BE2C (cell line): ENCODE measurements around the gene GRID1.

Experiments
- DNase-seq: peaks from one replicate; pipeline ENCODE4 v3.0.0-alpha.2; 2020
- H3K27me3 ChIP-seq: fragments of 250-450 bp; sonication (Bioruptor Pico); 2 replicates; pipeline ENCODE4 v1.5.1; 2020; ENCODE audit warnings: mild to moderate bottlenecking
- H3K36me3 ChIP-seq: fragments of 250-450 bp; sonication (Bioruptor Pico); 2 replicates; pipeline ENCODE4 v1.5.1; 2020; ENCODE audit warnings: mild to moderate bottlenecking
- H3K4me1 ChIP-seq: fragments of 250-450 bp; sonication (Bioruptor Pico); 2 replicates; pipeline ENCODE4 v1.5.1; 2020
- H3K4me3 ChIP-seq: 2 replicates; pipeline ENCODE4 v1.5.1; 2011; ENCODE audit warnings: low read depth, low read length
- H3K9me3 ChIP-seq: fragments of 250-450 bp; sonication (Bioruptor Pico); 2 replicates; pipeline ENCODE4 v1.5.1; 2020
- TF ChIP-seq, protein P1 (sequence below): IDR thresholded peaks from 2 replicates; pipeline ENCODE4 v1.5.1; 2012; ENCODE audit warnings: mild to moderate bottlenecking, low read depth, low read length

The GRID1 gene

DNA sequence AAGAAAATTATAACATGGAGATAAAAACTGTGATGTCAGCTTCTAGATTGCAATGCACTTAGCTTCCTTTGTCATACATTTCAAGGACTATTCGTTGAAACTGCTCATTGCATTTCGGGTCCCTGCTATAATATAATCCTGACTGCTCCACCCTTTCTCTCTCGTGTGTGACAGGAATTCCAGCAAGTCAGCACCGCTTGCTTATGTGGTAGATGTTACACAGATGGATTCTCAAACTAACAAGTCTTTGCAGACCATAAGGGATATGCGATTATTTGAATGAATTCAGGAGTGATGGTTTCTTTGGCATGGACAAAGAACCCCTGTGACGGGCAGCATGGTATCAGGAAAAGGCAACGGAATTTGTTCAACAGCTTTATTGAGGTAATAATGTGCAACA is 184.0 kb downstream of the GRID1 start:
- Histone ChIP-seq H3K4me3 (no peak overlapping the region), H3K4me1 (peaks cover 34% of the 10 kb centered on the region), H3K36me3 (no peaks in the 10 kb centered on the region), H3K9me3 (no peaks in the 10 kb centered on the region), H3K27me3 (no peaks in the 10 kb centered on the region)
- no peak for DNase-seq
- TF ChIP-seq, protein P1, sequence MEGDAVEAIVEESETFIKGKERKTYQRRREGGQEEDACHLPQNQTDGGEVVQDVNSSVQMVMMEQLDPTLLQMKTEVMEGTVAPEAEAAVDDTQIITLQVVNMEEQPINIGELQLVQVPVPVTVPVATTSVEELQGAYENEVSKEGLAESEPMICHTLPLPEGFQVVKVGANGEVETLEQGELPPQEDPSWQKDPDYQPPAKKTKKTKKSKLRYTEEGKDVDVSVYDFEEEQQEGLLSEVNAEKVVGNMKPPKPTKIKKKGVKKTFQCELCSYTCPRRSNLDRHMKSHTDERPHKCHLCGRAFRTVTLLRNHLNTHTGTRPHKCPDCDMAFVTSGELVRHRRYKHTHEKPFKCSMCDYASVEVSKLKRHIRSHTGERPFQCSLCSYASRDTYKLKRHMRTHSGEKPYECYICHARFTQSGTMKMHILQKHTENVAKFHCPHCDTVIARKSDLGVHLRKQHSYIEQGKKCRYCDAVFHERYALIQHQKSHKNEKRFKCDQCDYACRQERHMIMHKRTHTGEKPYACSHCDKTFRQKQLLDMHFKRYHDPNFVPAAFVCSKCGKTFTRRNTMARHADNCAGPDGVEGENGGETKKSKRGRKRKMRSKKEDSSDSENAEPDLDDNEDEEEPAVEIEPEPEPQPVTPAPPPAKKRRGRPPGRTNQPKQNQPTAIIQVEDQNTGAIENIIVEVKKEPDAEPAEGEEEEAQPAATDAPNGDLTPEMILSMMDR: no peak

DNA sequence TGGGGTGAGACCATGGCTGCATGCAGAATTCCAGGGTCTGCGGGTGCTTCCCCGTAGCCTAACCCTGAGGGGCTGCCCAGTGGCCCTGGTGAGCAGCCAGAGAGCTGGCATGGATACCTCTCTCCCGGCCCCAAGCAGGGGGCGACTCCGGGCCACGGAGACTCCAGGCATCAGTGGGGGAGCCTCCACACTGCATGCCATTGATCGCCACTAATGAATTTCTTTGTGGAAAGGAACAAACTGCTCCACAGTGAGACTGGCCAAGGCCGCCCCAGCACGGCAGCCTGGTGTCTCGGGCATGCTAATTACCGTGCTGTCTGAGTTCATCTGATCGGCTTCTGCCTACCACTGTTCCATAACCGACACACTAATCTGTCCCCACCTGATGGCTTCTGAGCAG is 184.4 kb downstream of the GRID1 start:
- Histone ChIP-seq H3K4me1 (peaks cover 35% of the 10 kb centered on the region), H3K9me3 (no peaks in the 10 kb centered on the region), H3K36me3 (no peaks in the 10 kb centered on the region), H3K4me3 (no peak overlapping the region), H3K27me3 (no peaks in the 10 kb centered on the region)
- peak; percentile 49 for DNase-seq
- TF ChIP-seq, protein P1: peak; percentile 43

DNA sequence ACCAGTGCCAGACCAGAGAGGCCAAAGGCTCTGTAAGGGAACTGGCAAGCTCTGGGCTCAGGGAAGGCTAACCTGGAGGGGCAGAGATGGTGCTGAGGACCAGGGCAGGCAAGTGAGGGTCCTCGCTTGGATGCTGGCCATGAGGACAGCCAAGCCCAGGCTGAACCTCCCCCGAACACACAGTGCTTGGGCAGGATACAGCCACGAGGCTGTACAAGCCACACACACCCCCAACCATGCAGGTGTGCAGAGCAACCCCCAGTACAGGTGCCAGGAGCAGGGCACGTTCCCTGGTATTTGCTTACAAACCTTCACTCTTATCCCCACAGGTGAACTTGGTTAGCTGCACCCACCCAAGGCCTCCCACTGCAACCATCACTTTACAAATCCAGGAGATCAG is 185.7 kb downstream of the GRID1 start:
- Histone ChIP-seq H3K9me3 (no peaks in the 10 kb centered on the region), H3K4me1 (peaks cover 38% of the 10 kb centered on the region), H3K36me3 (no peaks in the 10 kb centered on the region), H3K4me3 (no peak overlapping the region), H3K27me3 (no peaks in the 10 kb centered on the region)
- no peak for DNase-seq
- TF ChIP-seq, protein P1: no peak

DNA sequence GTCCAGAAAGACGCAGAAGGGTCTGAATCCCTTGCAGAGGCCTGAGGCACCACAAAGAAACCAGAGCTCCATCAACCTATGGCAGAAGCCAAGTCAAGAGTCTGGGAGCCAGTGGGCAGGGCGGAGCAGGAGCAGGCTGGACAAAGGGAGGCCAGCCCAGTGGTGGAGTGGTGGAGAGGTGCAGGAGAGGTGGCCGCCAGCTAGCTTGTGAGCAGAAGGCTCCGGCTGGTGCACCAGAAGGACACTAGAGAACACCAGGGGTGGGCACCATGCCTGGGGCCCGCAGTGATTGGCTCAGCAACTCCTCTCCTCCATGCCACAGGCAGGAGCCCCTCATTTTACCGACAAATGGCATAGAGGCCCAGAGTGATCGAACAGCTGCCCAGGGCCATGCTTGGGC is 186.6 kb downstream of the GRID1 start:
- no peaks in the 10 kb centered on the region for H3K36me3 ChIP-seq
- peaks cover 38% of the 10 kb centered on the region for H3K4me1 ChIP-seq
- no peaks in the 10 kb centered on the region for H3K9me3 ChIP-seq
- TF ChIP-seq, protein P1: no peak
- H3K27me3 ChIP-seq: no peaks in the 10 kb centered on the region
- no peak for DNase-seq
- no peak overlapping the region for H3K4me3 ChIP-seq

DNA sequence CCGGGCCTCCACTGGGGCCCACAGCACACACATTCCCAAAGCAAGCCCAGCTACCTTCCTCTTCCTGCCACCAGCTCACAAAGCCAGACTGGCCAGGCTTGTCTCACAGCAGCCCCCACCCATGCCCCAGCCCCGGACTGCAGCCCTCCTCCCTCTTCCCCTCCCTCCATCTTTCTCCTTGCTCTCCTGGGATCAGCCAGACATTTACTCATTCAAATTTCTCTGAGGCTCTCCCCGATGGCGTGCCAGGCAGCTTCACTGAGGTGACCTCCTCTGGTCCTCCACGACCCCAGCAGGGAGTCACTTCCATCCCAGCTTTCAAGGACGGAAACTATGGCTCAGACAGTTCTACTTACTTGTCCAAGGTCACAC is 187.5 kb downstream of the GRID1 start:
- TF ChIP-seq, protein P1: no peak
- no peak for DNase-seq
- Histone ChIP-seq H3K36me3 (no peaks in the 10 kb centered on the region), H3K4me3 (no peak overlapping the region), H3K4me1 (peaks cover 38% of the 10 kb centered on the region), H3K9me3 (no peaks in the 10 kb centered on the region), H3K27me3 (no peaks in the 10 kb centered on the region)

DNA sequence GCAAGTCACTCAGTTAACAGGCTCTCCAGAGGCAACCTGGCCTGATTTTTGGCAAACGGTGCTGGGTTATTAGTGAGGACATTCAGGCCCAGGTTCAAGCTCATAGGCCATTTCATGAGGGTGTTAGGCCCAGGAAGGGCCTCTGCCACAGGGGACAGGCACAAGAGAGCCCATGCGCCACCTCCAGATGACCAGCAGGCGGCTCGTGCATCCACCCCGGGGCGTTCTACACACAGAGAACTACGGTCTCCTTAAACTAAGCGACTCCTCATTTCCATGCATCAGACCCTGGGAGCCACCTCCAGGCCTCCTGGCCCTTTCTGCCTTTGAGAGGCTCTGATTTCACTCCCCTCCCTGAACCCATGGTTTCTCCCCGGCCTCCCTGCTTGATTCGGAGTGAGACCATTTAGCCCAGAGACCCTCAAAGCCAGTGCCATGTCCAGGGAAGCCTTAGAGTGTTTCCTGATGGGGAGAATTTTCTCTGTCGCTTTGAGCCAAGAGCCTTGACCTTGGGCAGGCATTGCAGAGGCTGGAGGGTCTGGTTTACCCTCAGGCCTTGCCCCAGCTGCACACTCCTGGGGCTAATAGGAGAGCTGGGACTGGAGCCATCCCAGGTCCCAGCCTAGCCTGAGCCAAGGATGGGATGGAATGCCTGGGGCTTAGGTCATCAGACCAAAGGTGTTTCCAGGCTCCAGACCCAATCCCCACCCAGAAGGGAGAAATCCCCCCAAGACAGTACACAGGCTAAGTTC is 188.0 kb downstream of the GRID1 start:
- no peak overlapping the region for H3K4me3 ChIP-seq
- no peaks in the 10 kb centered on the region for H3K27me3 ChIP-seq
- H3K9me3 ChIP-seq: no peaks in the 10 kb centered on the region
- no peaks in the 10 kb centered on the region for H3K36me3 ChIP-seq
- TF ChIP-seq, protein P1: peak; percentile 73
- peaks cover 38% of the 10 kb centered on the region for H3K4me1 ChIP-seq
- peak; percentile 71 for DNase-seq
